GM12892 (cell line): ENCODE results near the gene MIOX.

Experiments
- POLR2A ChIP-seq: IDR thresholded peaks from 2 replicates; pipeline ENCODE4 v1.6.1; 2011; ENCODE audit warnings: low read depth, low read length, control low read depth
- POLR2AphosphoS5 ChIP-seq: IDR thresholded peaks from 2 replicates; pipeline ENCODE4 v1.6.1; 2011; ENCODE audit warnings: low read depth, low read length, control low read depth

DNA sequence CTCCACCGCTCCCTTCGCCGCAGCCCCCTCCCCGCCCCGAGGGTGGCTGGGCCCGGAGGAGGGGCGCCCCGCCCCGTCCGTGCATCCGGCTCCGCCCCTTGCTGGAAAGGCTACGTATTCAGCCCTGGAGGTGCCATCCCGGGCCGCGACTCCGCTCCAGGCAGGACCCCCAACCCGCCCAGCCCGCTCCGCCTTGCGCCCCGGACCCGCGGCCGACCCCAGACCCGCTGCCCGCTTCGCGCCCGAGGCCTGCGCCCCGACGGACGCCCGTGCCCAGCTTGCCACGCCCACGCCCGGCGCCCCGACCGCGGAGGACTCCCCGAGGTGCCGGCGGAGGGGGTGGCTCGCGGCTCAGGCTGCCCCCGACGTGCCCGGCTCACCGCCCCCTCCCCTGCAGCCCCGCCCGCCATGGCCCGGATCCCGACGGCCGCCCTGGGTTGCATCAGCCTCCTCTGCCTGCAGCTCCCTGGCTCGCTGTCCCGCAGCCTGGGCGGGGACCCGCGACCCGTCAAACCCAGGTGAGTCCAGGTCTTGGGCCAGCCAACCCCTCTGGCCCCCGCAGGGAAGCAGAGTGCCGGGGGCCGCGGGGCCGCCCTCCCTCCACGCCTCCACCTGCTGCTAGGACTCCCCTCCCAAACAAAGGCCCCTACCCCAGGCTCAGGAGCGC, 5.1 kb upstream of the MIOX start, which contains the start of gene ADM2:
- no peak for TF ChIP-seq POLR2AphosphoS5
- TF ChIP-seq POLR2A: no peak
